HTERT RPE-1 (cell line): ENCODE data around the gene SYPL2.

Experiments
- in situ Hi-C: fragments of 300-500 bp; cut with MboI; formaldehyde crosslinking; loops from 4 replicates; pipeline ENCODE4 v1.14.3; 2020; ENCODE audit warnings: low sequenced_read_pairs

SYPL2 gene

DNA sequence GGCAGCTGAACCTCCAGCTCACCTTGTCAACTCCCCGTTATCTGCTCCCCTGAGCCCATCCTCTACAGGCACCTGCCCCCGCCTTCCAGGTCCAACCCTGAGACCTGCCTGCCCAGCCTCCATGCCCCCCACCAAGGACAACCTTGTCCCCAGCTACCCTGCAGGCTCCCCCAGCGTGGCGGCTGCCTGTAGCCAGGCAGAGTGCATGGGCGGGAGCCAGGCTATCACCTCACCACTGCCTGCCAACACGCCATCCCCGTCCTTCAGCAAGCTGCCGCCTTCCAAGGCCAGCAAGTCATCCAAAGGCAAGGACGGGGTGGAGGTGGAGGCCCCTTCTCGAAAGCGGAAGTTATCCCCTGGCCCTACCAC, 24.6 kb downstream of the SYPL2 start:
- in situ Hi-C loops: no loop called here

DNA sequence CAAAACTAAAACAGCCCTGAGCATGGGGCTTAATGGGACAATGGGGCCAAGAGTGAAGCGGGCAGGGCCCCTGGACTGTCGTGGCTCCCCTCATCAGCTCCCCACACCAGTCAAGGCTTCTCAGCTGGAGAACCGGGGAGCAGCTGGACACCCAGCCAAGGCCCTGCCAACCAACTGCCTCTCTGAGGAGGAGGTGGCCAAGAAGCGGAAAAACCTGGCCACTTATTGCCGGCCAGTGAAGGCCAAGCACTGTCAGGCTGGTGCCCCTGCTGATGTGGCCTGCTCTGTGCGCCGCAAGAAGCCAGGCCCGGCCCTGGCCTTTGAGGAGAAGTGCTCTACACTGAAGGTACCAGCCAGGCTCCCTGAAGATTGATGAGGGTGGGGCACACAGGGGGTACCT, 25.0 kb downstream of the SYPL2 start:
- in situ Hi-C loops: no loop called here

DNA sequence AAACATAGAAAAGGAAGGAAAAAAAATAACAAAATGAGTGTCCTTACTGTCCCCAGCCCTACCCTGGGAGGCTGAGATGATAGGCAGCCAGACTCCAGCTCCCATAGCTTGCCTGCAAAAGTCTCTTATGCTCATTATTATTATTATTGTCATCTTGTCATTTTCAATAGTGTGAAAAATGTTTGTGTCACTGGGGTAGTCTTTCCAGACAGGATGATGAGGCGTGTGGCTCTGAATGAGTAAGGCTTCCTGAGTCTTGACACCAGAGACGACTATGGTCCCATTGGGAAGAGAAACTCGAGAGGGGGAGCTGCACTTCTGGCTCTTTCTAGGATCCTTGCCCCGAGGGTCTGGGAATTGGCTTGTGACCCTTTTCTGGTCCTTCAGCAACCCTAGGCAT, 26.4 kb downstream of the SYPL2 start:
- in situ Hi-C loops: no loop called here

DNA sequence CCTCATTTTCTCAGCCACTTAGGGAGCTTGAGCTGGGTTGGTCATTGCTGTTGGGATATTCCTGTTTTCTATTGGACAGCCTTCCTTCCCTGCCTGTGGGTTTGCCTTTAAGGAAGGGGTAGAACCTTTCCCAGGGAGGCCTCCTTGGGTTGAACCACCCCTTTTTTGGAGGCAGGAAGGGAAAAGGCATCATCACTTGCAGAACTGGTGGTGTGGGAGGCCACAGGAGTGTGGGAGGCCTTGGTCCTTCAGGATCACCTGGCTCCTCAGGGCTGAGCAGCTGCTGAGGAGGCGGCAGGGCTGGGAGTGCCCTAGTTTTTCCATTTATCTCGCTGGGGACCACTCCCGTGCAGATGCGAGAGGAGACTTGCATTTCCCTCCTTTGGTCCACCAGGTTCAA, 26.9 kb downstream of the SYPL2 start:
- in situ Hi-C loops: no loop called here

DNA sequence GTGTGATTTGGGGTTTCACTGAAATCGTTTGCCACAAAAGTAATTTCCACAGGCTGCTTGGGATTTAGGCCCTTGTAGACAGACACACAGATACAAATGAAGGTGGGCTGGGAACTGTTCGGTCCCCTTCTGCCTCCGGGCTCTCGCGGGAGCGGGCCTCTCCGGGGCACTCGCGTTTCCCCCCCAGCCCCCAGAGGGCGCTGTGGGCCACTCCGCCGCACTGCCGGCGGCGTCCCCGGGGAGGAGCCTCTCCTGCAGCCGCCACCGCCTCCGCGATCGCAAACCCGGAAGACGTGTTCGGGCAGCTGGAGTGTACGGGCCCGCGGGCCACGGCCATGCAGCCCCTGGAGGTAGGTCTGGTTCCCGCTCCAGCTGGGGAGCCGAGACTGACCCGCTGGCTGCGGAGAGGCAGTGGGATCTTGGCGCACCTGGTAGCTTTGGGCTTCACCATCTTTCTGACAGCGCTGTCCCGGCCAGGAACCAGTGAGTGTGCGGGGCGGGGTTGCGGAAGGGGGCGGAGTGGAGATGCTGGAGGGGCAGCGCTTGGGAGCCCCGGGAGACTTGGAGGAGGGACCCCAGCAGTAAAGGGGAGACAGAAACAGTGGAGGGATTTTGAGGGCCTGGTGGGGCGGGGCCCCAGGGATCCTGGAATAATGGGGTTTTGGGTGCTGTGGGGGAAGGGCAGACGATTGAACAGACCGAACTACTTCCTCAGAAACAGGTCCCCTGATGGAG, 27.6 kb downstream of the SYPL2 start, which contains the start of gene CYB561D1:
CYB561D1 (plus strand) TSS at position 290 of the 735 bp plus-strand sequence; CDS start at position 336, 46 bp downstream.
- in situ Hi-C loops: no loop called here

DNA sequence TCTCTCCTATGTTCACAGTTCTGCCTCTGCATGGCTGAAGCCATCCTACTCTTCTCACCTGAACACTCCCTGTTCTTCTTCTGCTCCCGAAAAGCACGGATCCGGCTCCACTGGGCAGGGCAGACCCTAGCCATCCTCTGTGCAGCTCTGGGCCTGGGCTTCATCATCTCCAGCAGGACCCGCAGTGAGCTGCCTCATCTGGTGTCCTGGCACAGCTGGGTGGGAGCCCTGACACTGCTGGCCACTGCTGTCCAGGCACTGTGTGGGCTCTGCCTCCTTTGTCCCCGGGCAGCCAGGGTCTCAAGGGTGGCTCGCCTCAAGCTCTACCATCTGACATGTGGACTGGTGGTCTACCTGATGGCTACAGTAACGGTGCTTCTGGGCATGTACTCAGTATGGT, 29.4 kb downstream of the SYPL2 start:
- in situ Hi-C loops: no loop called here

DNA sequence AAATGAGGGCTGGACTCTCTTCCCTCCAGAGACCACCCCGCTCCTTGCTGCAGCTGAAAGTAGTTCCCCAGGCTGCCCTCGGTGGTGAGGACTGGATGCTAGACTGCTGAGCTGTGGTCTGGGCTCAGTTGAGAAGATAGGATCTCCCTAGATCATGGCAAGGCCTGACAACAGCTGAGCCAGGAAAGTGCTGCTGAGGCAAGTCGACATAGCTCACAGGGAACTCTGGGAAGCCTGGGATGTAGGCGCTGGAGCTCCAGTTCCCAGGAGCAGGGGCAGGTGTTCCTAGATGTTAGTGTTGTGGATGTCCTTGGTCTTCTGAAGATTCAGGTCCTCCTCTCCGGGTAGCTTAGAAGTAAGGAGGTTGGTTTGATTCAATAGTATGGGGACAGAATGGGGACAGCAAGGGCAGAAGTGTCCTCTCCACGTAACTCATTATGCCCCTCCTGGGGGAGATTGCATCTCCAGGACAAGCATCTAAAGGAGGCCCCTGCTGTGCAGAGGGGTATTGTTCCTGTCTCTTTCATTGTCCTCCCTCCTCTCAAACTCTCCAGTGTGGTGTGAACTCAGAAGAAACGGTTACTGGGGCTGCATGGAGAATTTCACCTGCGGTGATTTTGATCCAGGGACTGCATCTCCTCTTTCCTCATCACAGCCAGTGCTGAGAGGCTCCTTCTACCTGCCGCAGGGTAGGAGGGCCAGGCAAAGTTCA, 31.3 kb downstream of the SYPL2 start:
- in situ Hi-C loops: no loop called here

DNA sequence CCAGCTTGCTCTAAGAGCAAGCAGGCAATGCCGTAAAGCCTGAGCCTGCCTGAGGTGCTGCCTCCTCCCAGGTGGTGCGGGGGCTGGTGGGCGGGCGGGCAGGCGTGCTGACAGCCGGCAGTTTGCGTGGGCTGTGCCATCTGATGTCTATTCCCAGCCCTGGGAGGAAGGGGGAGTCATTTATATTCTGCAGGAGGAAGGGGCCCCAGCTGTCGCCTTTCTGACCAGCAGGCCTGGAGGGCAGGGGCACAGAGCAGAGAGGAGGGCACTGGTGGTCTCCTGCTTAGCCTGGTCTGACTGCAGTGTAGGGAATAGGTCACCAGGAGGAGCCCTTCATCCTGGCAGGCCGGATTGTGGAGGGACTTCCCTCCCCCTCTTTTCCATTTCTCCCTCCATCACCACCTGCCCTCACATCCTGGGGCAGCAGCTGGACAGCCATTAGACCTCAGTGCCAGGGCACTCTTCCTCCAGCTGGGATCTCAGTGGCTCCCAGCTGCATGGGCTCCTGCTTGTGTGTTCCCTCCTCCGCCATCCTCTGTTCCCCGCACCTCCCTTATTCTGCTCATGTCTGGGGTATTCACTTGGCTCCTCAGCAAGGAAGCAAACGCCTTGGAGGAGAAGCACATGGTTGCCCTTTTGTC, 31.9 kb downstream of the SYPL2 start:
- in situ Hi-C loops: no loop called here

DNA sequence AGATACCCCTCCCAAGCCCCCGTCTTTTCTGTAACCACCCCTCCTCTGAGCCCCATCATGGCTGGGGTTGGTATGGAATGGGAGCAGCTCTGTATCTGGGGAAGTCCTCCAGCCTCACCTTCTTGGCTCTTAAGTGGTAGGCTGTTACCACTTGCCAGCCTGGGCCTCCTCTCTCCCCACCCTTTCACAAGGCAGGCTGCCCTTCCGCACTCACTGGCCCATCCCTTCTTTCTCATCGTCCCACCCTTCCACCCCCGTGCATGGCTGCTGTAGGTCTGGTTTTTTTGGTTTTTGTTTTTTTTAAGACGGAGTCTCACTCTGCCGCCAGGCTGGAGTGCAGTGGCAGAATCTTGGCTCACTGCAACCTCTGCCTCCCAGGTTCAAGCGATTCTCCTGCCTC, 32.7 kb downstream of the SYPL2 start:
- in situ Hi-C loops: no loop called here

DNA sequence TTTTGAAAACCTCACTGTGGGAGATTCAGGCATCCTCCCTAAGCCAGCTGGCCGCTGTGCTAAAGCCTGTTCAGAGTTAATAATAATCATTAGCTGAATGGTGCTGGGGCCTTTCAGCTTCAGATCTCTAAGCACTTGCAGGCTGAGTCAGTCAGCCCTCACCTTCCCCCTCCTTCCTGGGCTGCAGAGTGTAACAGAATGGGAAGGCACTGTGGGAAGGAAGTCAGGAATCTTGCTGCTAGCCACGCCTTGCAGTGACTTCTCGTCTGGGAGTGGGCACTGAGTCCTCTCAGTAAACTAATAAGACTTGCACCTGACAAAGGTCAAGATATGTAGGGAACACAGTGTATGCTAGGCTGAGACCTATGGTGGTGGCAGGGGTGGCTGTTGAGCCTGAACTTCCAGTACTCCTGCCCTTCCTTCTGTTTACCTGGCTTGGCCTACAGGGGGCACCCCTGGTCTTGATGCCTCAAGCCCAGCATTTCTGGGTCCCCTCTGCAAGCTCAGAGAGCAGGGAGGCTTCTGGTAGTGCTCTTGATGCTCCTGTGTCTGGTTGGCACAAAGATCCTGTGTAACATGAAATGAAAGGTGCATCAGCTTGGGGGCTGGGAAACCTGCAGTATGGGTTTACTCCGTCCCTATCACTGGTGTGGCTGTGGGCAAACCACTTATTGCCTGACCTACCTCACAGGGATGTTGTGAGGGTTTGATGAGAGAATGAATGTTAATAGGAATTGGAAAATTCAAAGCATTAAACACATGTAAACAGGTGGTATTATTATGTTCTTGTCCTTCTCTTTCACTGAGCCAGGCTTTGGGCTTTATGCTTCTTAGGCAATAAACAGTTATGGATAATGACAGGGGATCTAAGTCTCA, 33.6 kb downstream of the SYPL2 start:
- in situ Hi-C loops: no loop called here

DNA sequence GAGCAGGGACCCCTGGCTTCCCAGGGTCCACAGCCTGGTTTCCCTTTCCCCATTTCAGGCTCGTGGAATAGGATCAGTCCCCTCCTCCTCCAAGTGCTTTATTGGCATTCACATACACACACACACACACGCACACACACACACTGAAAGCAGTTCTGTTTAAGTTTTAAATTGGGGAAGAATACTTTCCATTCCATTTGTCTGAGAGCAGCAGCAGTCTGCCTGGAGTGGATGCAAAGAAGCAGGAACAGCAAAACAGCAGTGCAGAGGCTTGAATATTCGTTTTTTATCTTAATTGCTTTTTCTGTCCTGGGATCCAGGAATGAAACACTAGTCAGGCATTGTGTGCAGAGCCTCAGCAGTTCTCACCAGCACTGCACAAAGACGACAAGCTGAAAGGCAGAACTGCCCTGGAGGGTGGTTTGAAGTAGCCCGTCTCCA, 34.6 kb downstream of the SYPL2 start:
- in situ Hi-C loops: no loop called here

DNA sequence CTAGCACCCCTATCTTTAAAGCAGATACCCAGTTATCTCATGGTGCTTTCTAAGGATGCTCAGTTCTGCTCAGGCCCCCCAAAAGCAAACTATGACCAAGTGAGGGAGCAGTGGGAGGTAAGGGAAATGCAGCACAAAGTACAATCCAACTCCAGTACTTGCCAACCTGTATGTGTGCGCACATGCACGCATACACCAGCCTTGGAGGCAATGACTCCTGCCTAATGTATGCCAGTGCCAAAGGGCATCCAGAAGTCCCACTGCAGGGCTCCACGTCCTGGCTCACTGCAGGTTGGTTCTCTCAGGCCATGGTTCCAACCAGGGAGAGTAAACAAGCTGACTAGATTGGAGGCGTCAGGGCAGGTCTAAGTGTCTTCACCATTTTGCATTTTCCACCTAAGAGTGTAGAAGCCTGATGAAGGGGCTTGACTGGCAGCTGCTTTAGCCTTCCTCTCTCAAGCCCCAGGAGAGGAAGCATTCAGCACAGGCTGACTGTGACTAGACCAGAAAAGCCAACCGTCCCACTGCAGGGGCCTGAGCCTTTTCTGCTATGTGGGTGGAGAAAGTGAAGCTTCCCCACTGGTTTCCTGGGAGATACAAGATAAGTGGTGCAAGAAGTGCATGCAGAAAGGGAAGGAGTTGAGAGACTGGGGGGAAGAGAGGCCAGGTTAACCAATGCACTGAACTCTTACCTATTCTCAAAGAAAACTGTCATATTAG, 35.5 kb downstream of the SYPL2 start:
- in situ Hi-C loops: no loop called here

DNA sequence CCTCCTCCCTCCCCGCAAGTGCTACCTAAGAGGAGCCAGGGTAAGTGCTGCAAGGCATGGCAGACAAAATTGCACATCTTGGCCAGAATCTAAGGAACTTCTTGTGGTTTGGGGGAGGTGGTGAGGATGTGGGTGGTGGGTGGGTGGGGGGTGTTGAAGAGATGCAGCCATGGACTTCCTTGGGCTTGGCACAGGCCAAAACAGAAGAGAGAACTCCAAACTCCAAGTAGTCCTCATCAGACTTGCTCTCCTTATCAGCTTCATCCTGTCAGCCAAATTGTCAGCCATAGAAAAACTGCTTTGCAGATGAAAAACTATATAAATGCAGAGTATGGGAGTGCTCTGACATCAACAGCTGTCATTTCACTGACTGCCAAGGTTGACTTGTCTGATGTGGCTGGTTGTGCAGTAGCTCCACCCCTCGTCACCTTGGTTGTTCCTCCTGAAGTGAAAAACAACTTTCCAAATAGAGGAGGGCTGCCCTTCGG, 36.1 kb downstream of the SYPL2 start:
- in situ Hi-C loops: no loop called here

DNA sequence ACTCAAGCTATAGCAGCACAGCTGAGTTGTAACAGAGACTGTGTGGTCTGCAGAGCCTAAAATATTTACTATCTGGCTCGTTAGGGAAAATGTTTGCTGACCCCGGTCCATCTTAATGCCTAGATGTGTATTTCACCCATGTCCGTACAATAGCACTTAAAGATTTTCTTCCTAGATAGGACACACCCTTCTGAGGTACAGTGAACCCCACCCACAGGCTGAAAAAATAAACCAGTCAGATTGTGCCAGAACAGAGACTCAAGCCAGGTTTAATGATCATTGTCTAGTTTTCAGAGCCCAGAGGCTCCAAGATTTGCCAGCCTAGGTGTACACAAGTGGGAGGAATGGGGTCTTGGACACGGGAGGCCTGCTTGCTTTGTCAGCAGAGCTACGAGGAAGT, 37.6 kb downstream of the SYPL2 start:
- in situ Hi-C loops: no loop called here

DNA sequence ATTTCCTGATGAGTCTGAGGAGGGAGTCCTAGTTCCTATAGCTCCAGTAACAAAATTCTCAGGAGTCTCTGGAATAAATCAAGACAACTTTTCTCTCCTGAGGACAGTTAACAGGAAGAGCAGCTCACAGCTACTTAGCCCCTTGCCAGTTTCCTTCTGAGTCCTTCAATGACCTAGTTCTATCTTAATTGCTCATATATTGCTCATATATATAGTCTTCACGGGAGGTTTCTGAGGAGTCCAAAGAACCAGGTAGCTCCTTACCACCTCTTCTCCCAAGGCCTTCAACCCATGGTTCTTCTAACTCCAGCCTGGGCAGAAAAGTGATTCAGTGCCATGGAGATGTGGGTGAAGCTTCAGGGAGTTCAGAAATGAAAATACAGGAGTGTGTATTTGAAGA, 38.6 kb downstream of the SYPL2 start:
- in situ Hi-C loops: no loop called here

DNA sequence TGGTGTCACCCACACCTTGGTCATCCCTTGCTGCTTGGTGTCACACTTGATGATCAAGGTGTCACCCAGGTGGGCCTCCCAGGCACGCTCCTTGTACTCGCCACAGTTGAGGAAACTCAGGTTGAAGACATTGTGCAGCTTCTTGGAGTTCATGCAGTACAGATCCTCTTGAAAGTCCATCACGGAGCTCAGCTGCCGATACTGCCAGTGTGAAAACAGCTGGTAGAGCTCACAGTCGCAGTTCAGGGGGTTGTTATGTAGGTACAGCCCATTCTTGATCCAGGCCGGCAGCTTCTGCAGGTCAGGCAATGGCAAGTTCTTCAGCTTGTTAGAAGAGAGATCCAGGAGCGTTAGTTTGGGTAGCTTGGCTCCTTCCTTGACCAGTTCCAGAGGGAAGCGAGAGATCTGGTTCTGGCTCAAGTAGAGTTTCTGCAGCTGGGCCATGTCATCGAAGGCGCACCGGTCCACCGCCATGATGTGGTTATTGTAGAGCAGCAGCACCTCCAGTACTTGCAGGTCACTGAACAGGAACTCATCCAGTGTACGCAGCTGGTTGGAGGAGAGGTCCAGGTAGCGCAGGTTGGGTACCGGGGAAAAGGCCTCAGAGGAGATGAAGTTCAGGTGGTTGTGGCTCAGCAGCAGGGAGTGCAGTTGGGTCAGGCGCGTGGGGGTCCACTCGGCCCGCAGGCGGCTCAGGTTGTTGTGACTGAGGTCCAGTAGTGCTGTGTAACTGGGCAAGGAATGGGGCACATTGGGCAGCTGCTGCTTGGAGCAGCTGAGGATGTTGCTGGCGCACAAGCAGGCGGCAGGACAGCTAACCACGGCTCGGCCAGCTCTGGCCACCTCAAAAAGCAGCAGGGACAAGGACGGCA, 41.9 kb downstream of the SYPL2 start:
- in situ Hi-C loops: no loop called here

DNA sequence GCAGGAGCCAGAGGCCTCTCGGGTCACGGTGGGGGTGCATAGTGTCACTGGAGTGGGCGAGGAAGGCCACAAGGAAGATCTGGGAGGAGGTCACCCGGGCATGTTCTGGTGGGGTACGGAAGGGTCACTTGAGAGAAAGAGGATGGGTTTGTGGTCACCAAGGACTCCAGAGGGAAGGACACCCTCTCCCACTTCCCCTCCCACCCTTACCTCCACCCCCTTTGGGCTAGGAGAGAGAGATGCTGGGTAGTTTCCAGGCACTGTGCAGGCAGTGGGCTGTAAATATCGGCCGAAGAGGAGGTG, 42.5 kb downstream of the SYPL2 start:
- in situ Hi-C loops: no loop called here

DNA sequence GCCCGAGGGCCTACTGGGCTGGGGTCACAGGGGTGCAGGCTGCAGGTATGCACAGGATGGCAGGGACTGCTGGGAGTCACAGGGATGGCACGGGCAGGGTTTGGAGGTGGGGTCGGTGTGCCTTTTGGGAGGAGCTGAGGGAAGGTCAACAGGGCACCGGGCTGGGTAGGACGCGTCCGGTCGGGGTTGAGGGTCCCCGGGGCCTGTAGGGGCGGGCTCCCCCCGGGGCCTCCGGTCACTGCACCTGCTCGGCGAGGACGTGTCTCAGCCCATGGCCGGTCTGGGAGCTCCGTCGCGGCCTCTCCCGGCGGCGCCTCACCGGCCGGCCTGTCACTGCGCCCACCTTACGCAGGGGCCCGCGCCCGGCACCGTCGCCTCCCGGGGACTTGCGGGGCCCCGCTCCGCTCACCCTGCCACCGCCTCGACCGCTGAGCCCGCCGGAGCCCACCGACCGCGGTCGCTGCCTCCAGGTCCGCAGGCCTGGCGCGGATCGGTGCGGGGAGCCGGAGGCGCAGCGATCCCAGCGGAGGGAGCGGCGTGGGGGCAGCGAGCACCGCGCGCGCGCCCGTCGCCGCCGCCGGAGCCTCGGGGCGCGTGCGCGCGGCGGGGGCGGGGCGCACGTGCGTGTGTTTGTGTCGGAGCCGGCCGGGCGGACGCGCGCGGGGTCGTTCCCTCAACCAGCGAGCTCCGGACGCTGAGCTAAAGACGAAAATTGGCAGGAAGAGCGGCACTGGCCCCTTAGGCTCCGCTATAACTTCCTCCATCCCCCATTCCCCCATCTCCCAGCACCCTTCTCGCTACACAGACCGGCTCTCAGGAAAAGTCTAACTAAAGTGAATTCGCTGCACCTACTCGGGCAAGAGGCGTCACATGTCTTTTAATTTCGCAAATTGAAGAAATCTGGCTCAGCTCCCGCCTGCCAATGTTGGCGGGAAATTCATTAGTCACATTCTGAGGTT, 43.1 kb downstream of the SYPL2 start, which contains the start of gene AMIGO1:
AMIGO1 (minus strand) TSS at position 552 of the 959 bp plus-strand sequence. CDS start 815 bp downstream, outside the sequence.
- in situ Hi-C loops: no loop called here
